Cardiac fibroblast (primary cell): Measurements from ENCODE around the gene RNU4-1.
A peak's percentile ranks its signal among the peaks of the same experiment; 100 is the strongest.

ENCODE experiments used
- DNase-seq, 2 donors: peaks; one replicate each; pipeline versions ENCODE4 v3.0.0 to v3.0.0-alpha.2; 2010; ENCODE audit warnings: low read depth in 2 of 2
- H3K4me3 ChIP-seq, 2 donors: replicated peaks in 1 of 2; 1 replicate in 1 of 2; 2 replicates in 1 of 2; pipeline ENCODE4 v1.5.1; 2011; ENCODE audit warnings: low read depth in 2 of 2, low read length in 2 of 2, mild to moderate bottlenecking in 2 of 2, moderate library complexity in 1 of 2
- TF ChIP-seq, protein P1 (sequence below): IDR thresholded peaks from one replicate; pipeline ENCODE4 v1.5.1; 2011; ENCODE audit warnings: low read depth, mild to moderate bottlenecking, low read length, inconsistent platforms

Gene RNU4-1

DNA sequence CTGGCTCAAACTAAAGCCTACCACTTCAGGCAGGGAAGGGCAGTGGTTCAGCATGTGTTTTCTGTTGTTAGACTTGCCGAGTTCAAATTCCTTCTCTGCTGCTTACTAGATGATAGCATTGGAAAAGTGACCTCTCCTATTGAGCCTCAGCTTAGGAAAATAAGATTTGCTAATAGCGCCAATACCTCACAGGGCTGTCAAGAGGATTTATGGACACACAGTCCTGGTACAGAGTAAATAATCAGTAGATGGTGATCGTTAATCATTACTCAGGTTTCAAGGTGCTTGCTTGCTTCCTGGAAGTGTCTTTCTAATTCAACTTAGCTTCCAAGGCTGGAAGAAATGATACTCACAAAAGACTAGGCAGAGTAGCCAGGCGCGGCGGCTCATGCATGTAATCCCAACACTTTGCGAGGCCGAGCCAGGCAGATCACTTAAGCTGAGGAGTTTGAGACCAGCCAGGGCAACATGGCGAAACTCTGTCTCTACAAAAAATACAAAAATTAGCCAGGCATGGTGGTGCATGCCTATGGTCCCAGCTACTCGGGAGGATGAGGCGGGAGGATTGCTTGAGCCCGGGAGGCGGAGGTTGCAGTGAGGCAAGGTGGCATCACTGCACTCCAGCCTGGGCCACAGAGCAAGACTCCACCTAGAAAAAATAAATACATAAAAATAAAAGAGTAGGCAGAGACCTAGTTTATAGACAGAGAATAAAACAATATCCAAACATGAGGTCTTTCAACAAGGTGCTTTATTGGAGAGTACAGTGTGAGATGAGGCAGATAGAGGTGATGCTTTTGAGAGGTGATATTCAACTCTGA, 28.6 kb upstream of the RNU4-1 start:
- DNase-seq, result no peak
- TF ChIP-seq, protein P1, sequence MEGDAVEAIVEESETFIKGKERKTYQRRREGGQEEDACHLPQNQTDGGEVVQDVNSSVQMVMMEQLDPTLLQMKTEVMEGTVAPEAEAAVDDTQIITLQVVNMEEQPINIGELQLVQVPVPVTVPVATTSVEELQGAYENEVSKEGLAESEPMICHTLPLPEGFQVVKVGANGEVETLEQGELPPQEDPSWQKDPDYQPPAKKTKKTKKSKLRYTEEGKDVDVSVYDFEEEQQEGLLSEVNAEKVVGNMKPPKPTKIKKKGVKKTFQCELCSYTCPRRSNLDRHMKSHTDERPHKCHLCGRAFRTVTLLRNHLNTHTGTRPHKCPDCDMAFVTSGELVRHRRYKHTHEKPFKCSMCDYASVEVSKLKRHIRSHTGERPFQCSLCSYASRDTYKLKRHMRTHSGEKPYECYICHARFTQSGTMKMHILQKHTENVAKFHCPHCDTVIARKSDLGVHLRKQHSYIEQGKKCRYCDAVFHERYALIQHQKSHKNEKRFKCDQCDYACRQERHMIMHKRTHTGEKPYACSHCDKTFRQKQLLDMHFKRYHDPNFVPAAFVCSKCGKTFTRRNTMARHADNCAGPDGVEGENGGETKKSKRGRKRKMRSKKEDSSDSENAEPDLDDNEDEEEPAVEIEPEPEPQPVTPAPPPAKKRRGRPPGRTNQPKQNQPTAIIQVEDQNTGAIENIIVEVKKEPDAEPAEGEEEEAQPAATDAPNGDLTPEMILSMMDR, result no peak
- H3K4me3 ChIP-seq, result no peak overlapping the region

DNA sequence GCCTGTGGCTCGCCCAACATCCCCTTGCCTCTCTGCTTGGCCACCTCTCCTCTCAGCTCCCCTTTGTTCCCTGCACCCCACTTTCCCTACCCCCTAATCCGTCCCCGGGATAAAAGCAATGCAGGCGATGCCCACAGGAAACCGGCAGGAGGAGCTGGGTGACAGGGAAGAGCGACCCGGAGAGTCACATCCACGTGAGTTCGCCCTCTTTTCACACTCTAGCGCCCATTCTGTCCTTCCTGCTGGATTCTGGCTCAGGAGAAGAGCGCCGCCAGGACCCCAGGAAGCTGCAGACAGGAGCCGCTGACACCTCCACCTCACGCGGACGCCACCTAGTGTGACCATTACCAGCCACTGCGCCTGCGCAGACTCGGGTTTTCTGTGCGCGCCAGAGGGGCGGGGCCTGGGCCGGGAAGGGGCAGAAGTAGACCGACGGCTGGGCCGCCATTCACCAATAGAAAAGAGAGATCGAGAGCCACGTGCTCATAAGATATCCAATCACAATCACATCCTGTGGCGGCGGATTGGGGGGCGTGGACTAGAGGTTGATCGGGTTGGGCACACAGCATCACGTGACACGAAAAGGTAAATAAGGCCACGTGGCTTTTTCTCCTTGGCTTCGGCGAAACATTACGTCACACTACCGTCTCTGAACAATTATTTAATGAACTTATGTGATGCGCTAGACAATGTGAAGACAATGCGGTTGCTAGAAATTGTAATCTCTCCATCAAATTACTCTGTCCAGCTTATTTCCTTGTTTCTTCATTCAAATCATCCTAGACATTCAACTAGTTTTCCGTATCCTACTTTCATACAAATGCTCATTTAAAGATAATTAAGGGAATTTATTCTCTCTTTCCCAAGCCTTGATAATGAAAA, 24.4 kb upstream of the RNU4-1 start:
- peak overlapping the region; percentile 67 for H3K4me3 ChIP-seq
- peak; percentile 99 to 100 for DNase-seq
- TF ChIP-seq, protein P1, result peak; percentile 83

DNA sequence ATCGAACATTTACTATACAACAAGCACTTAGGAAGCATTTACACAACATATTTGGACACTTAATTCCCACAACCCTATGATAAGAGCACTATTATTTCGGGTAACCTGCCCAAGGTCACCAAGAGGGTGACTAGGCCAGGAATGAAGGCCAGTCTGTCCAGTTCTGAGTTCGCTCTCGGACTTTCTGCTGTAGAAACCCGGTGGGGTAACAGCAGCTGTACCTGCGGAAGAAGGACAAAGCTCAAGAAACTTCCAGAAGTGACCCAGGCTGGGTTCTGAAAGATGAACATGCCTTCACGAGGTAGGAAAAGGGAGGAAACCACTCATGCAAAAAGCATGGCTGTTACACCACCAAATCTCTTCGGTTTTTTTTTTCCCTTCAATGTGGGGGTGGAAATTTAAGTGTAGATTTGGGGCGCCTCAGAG, 23.8 kb upstream of the RNU4-1 start:
- TF ChIP-seq, protein P1, result no peak
- H3K4me3 ChIP-seq, result peak overlapping the region; percentile 67
- DNase-seq, result no peak

DNA sequence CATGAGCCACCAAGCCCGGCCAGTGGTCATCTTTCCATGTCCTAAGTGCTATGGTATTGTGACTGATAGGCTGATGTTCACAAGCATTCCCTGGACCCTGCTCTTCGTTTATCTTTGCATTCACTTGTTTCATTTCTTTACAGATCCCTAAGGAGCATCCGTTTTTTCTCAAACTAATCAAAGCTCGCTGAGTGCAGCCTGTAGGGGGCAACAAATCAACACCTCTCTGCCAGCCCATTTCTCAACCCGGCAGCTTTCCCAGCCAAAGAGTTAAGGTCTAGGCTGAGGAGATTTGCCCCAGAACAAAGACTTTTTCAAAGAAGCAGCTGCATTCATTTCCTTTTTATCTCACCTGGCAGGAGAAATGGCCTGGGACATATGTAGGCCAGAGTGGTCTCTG, 21.2 kb upstream of the RNU4-1 start:
- no peak overlapping the region for H3K4me3 ChIP-seq
- peak in 1 of 2 donors; percentile 10 for DNase-seq
- TF ChIP-seq, protein P1, result peak; percentile 28

DNA sequence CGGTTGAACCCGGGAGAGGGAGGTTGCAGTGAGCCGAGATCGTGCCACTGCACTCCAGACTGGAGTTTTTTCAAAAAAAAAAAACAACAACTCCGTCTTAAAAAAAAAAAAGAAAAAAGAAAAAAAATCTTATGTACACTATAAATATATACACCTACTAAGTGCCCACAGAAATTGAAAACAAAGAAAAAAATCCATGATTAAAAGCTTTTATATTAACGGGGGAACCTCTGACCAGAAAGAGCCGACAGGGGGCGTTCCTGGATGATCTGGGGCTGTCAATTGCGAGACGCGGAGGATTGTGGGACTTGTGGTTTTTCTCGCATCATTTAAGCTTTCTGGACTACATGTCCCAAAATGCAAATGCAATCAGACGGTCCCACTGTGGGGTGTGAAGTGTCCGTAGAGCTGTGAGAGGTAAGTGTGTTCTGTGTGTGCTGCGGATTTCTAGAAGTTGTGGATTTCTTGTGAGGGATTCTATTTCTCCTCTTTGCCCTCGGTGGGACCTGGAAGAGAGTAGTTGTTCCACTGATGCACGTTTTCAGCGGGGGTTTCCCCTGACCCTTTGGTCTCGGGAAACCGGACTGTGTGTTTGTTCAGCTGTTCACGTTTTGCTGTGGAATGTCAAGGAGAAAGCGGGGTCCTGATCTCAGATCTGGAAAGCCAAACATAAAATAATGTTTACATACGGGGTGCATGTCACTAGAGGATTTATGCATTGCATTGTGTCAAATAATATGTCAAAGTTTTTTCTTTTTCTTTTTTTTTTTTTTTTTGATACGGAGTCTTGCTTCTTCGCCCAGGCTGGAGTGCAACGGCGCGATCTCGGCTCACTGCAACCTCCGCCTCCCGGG, 9.2 kb upstream of the RNU4-1 start, which contains the start of gene SIRT4:
Gene SIRT4, plus strand, starts transcription at position 360 of the 854 bp plus-strand sequence. CDS start 1,241 bp downstream, outside the sequence.
- H3K4me3 ChIP-seq, result peak within 1 kb of the TSS; percentile 57 to 61
- TF ChIP-seq, protein P1, result peak; percentile 71
- peak; percentile 94 to 97 for DNase-seq

DNA sequence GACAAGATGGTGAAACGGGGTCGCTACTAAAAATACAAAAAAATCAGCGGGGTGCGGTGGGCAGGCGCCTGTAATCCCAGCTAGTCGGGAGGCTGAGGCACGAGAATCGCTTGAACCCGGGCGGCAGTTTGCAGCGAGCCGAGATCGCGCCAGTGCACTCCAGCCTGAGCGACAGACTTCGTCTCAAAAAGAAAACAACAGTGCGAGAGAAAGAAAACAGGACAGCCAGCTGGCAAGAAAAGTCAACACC, 701 bp downstream of the RNU4-1 start:
- H3K4me3 ChIP-seq, result peak overlapping the region; percentile 58
- DNase-seq, result no peak
- TF ChIP-seq, protein P1, result no peak
